ENCODE measurements around the gene CCR4. TPM values are rescaled to one million over a fixed set of nuclear protein-coding genes. Genes with fewer than 3 reads are reported as not detected.
"Not testable (repeated sequence)": the region's sequence is repeated elsewhere in the genome, so short reads cannot be mapped to it uniquely, and the experiment has no call there.

CCR4 gene
- total and polyA plus RNA-seq, 2 experiments from 2014 or later = not detected

- DNase-seq (ENCODE audit: low read depth in 1 of 2, low spot score in 1 of 2) = no peak
- Histone ChIP-seq H3K4me3 (no peak overlapping the region), H3K9me3 (ENCODE audit: low read depth) (no peaks in the 10 kb centered on the region), H3K36me3 (no peaks in the 10 kb centered on the region), H3K27ac (no peak overlapping the region), H3K27me3 (no peaks in the 10 kb centered on the region), H3K4me1 (ENCODE audit: low read depth) (peaks cover 3% of the 10 kb centered on the region)
- no peak for TF ChIP-seq CTCF (IDR thresholded peaks at IDR 0.05; ENCODE audit: low read depth, low read length)
Measured at GRCh38 chr3:32969656-32970055, 18.2 kb downstream of the CCR4 start.

- not testable (repeated sequence) for DNase-seq (ENCODE audit: low read depth in 1 of 2, low spot score in 1 of 2); H3K9me3 ChIP-seq (ENCODE audit: low read depth); H3K4me1 ChIP-seq (ENCODE audit: low read depth); H3K27me3 ChIP-seq; H3K36me3 ChIP-seq; H3K27ac ChIP-seq; H3K4me3 ChIP-seq
Measured at GRCh38 chr3:32971291-32971690, 19.8 kb downstream of the CCR4 start.

GRCh38 chr3:32972482-32973146, 21.2 kb downstream of the CCR4 start:
- TF ChIP-seq CTCF (IDR thresholded peaks at IDR 0.05; ENCODE audit: low read depth, low read length) = no peak
- Histone ChIP-seq H3K4me1 (ENCODE audit: low read depth) (peaks cover 3% of the 10 kb centered on the region), H3K27ac (no peak overlapping the region), H3K36me3 (no peaks in the 10 kb centered on the region), H3K4me3 (no peak overlapping the region), H3K27me3 (no peaks in the 10 kb centered on the region), H3K9me3 (ENCODE audit: low read depth) (no peaks in the 10 kb centered on the region)
- DNase-seq (ENCODE audit: low read depth in 1 of 2, low spot score in 1 of 2) = peak in 1 of 2 donors; percentile 21

GRCh38 chr3:32973982-32974381, 22.5 kb downstream of the CCR4 start:
- no peak for TF ChIP-seq CTCF (IDR thresholded peaks at IDR 0.05; ENCODE audit: low read depth, low read length)
- H3K4me1 ChIP-seq (ENCODE audit: low read depth) = peaks cover 3% of the 10 kb centered on the region
- no peak for DNase-seq (ENCODE audit: low read depth in 1 of 2, low spot score in 1 of 2)

GRCh38 chr3:32975891-32976595, 24.6 kb downstream of the CCR4 start:
- Histone ChIP-seq H3K27me3 (no peaks in the 10 kb centered on the region), H3K9me3 (ENCODE audit: low read depth) (no peaks in the 10 kb centered on the region), H3K36me3 (no peaks in the 10 kb centered on the region), H3K4me3 (no peak overlapping the region), H3K4me1 (ENCODE audit: low read depth) (peaks cover 3% of the 10 kb centered on the region), H3K27ac (no peak overlapping the region)
- no peak for TF ChIP-seq CTCF (IDR thresholded peaks at IDR 0.05; ENCODE audit: low read depth, low read length)
- DNase-seq (ENCODE audit: low read depth in 1 of 2, low spot score in 1 of 2) = no peak

More at GRCh38 chr3:32973982-32974381, 22.5 kb downstream of the CCR4 start:
- no peaks in the 10 kb centered on the region for H3K27me3 ChIP-seq
- no peak overlapping the region for H3K27ac ChIP-seq
- no peak overlapping the region for H3K4me3 ChIP-seq
- no peaks in the 10 kb centered on the region for H3K9me3 ChIP-seq (ENCODE audit: low read depth)
- H3K36me3 ChIP-seq = no peaks in the 10 kb centered on the region

GRCh38 chr3:32977861-32978260, 26.4 kb downstream of the CCR4 start:
- TF ChIP-seq CTCF (IDR thresholded peaks at IDR 0.05; ENCODE audit: low read depth, low read length) = no peak
- no peak for DNase-seq (ENCODE audit: low read depth in 1 of 2, low spot score in 1 of 2)
- Histone ChIP-seq H3K4me1 (ENCODE audit: low read depth) (no peaks in the 10 kb centered on the region), H3K4me3 (no peak overlapping the region), H3K27me3 (no peaks in the 10 kb centered on the region), H3K27ac (no peak overlapping the region), H3K9me3 (ENCODE audit: low read depth) (no peaks in the 10 kb centered on the region), H3K36me3 (no peaks in the 10 kb centered on the region)

Data from cardiac muscle cell (in vitro differentiated cells and primary cell).